Activated CD8-positive, alpha-beta memory T cell treated with anti-CD3 and anti-CD28 coated beads, Interleukin-2, amount 10 ng/mL, durations not matched to agents 7 days and 5 days (primary cell): ENCODE results near the gene CXCR5. TPM values are rescaled to one million over a fixed set of nuclear protein-coding genes. Genes with fewer than 3 reads are reported as not detected.

Source experiments
- ATAC-seq: fragments of 150-1000 bp; cut with Tn5 transposase; one replicate; pipeline ENCODE4 v1.10.0; 2021; ENCODE audit warnings: moderate library complexity
- CTCF ChIA-PET: fragments of 350-600 bp; sonication (Branson Sonifier 250); formaldehyde crosslinking; loops from one replicate; lab custom pipeline; 2021; ENCODE audit warnings: antibody characterized with exemption; lab: Charles Lee
- DNase-seq: peaks from one replicate; pipeline ENCODE4 v3.0.0-alpha.2; 2020
- H3K27ac Mint-ChIP-seq: one replicate; pipeline ENCODE4 v1.8.0; 2021; ENCODE audit warnings: mild to moderate bottlenecking, mixed read lengths
- H3K27me3 Mint-ChIP-seq: one replicate; pipeline ENCODE4 v1.8.0; 2021; ENCODE audit warnings: mixed read lengths
- H3K36me3 Mint-ChIP-seq: one replicate; pipeline ENCODE4 v1.8.0; 2021; ENCODE audit warnings: mild to moderate bottlenecking, mixed read lengths
- H3K4me1 Mint-ChIP-seq: one replicate; pipeline ENCODE4 v1.8.0; 2021; ENCODE audit warnings: mixed read lengths
- H3K4me3 Mint-ChIP-seq: one replicate; pipeline ENCODE4 v1.8.0; 2021; ENCODE audit warnings: mild to moderate bottlenecking, moderate library complexity, mixed read lengths
- H3K9me3 Mint-ChIP-seq: one replicate; pipeline ENCODE4 v1.8.0; 2022; ENCODE audit warnings: low read depth, mixed read lengths
- total RNA-seq, 2 experiments: library from RNA; stranded (reverse); gene quantifications; one replicate each; pipeline ENCODE4 v1.2.3, GENCODE V29; 2021

CXCR5 gene
- total RNA-seq, 2 experiments from 2014 or later = 0.30 TPM; not detected in 1

DNA sequence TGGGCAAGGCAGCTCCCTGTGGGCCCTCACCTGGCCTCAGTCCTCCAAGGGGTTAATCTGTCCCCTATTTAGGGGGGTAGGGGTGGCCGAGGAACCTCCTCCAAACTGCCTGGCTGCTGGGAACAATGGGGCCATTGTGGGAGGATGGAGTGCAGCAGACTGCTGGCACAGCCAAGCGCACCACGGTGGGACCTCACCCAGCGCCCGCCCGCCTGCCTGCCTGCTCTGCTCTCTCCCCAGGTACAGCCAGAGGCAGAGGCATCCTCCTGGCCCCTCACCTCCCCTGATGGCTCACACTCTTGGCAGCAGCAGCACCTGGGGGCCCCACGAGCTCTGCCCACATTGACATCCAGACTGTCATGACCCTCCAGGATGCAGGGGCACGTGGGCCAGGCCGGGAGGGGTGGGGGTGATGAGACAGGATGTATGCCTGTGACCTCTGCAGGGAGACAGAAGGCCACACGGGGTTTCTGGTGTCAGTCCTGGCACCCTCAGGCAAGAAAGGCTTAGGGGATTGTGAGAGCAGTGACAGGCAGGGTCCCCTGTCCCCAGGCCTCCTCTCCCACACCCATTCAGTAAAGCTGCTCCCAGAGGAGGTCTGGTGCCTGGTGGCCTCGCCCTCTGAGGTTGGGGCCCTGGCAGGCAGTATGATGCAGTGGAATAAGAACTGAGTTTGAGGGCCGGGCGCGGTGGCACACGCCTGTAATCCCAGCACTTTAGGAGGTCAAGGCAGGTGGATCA is 30.7 kb downstream of the CXCR5 start:
- Mint-ChIP-seq H3K4me3 (peak overlapping the region; percentile 47), H3K36me3 (no peaks in the 10 kb centered on the region), H3K27me3 (no peaks in the 10 kb centered on the region), H3K9me3 (no peaks in the 10 kb centered on the region), H3K27ac (peak overlapping the region; percentile 93), H3K4me1 (peaks cover 85% of the 10 kb centered on the region)
- ATAC-seq (peak; percentile 61), DNase-seq (peak; percentile 91)
- CTCF ChIA-PET = interaction anchor here (1.0 to 4.7 kb wide), 8 partner anchors 10 to 225 kb away, joined by 3 to 34 read pairs (median 6); partner anchors contain the start of genes CENATAC and DDX6

DNA sequence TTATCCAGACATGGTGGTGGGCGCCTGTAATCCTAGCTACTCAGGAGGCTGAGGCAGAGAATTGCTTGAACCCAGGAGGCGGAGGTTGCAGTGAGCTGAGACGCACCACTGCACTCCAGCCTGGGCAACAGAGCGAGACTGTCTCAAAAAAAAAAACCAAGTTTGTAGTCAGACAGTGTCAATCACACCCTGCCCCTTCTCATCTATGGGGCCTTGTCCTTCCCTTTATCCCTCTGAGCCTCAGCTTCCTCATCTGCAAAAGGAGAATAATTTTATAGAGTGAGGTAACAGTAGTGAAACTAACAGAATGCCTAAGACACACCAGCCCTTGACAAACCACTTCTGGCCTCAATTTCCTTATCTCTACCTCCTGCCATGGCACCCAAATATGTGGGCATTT is 31.3 kb downstream of the CXCR5 start:
- peaks cover 88% of the 10 kb centered on the region for H3K4me1 Mint-ChIP-seq
- no peaks in the 10 kb centered on the region for H3K36me3 Mint-ChIP-seq
- CTCF ChIA-PET = interaction anchor here (0.6 to 4.7 kb wide), 3 partner anchors 45 to 500 kb away, joined by 3 to 34 read pairs (median 12); partner anchors contain the start of gene DDX6
- H3K27me3 Mint-ChIP-seq = no peaks in the 10 kb centered on the region
- H3K4me3 Mint-ChIP-seq = peak overlapping the region; percentile 47
- no peaks in the 10 kb centered on the region for H3K9me3 Mint-ChIP-seq
- H3K27ac Mint-ChIP-seq = peak overlapping the region; percentile 93
- no peak for DNase-seq
- no peak for ATAC-seq

DNA sequence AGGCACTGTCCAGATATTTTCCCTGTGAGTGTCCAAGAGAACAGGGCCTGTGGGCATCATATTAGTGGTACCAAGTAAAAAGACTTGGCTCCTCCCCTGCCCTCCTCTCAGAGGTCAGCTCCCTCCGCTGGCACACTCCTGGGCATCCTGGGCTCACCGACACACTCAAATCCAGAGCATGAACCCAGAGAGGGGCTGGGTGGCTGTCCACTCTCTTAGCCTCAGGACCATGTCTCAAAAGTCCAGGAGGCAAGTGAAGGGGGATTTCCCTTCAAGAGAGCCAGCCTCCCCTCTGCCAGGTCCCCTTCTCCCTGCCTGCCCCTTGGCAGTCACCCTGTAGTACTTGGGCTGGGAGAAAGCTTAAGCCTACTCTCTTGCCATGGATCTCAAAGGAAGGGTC is 31.7 kb downstream of the CXCR5 start:
- no peaks in the 10 kb centered on the region for H3K36me3 Mint-ChIP-seq
- H3K4me3 Mint-ChIP-seq = no peak overlapping the region
- H3K4me1 Mint-ChIP-seq = peaks cover 92% of the 10 kb centered on the region
- CTCF ChIA-PET = interaction anchor here (0.6 to 4.7 kb wide), 2 partner anchors 125 to 501 kb away, joined by 3 to 34 read pairs; partner anchors contain the start of gene DDX6
- H3K9me3 Mint-ChIP-seq = no peaks in the 10 kb centered on the region
- ATAC-seq = no peak
- H3K27ac Mint-ChIP-seq = peak overlapping the region; percentile 93
- no peaks in the 10 kb centered on the region for H3K27me3 Mint-ChIP-seq
- DNase-seq = no peak

DNA sequence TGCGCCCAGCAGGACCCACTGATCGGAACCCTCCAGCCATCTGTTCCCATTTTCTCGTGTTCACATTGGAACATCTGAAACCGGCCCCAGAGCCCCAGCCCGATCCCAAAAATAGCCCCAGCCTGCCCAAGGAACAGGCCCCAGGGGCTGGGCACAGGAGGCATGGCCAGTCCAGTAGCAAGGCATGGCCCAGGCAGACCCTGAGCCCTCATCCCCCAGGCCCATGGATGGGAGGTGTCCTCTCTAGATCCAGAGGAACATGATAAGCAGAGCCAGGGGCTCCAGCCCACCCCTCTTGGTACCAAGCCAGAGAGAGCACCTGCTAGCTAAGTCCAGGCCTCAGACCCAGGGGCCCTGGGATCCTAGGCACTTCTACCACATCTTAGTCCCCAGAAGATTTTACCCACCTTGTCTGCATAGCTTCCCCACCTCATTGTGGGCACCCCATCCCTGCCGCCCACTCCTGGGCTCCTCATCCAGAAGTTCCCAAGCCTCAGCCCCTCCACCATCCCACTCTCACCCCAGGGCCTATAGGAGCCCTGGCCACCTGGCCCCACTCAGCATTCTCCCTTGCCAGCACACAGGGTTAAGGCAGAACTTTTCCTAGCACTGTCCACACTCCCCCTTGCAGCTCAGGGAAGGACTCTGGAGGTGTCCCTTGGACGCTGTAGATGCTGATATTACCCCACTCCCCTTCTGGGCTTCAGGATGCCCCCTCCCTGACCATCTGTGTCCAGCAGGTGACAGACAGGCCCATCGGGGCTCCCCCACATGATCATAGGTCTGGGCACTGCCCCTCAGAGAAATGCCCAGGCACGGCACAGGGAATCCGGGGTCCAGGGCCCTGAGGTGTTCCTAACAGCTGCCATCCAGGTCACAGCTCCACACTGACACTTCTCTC is 32.5 kb downstream of the CXCR5 start:
- Mint-ChIP-seq H3K4me3 (no peak overlapping the region), H3K4me1 (peaks cover 96% of the 10 kb centered on the region), H3K27ac (peak overlapping the region; percentile 93), H3K36me3 (peaks cover 2% of the 10 kb centered on the region), H3K27me3 (no peaks in the 10 kb centered on the region), H3K9me3 (no peaks in the 10 kb centered on the region)
- DNase-seq (no peak), ATAC-seq (no peak)
- CTCF ChIA-PET = interaction anchor here (1.2 to 4.7 kb wide), 2 partner anchors 126 to 226 kb away, joined by 5 to 34 read pairs; partner anchors contain the start of gene DDX6

DNA sequence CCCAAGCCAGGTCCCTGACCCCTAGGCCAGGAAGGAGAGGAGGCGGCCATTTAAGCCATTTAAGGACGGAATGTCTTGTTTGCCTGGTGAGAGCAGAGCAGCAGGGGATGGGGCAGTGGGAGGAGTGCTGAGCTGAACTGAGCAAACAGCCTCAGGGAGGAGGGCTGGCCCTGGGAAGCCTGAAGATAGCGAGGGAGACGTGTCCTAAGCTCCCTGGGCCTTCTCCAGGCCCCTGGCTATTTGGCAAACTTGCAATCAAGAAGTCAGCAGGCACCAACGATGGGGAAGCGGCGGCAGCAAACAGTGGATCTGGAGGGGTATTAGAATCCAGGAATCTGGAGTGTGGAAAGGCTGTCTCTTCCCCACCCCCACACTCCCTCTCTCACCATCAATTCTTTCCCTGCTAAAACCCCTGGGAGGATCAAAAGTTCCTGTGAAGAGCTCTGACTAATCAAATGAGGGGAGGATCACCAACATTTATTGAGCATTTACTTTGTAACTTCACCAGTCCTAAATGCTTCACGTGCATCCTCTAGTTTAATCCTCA is 33.2 kb downstream of the CXCR5 start:
- CTCF ChIA-PET = interaction anchor here (1.2 kb wide), 1 partner anchor 227 kb away, joined by 5 read pairs; no protein-coding TSS in a partner anchor

DNA sequence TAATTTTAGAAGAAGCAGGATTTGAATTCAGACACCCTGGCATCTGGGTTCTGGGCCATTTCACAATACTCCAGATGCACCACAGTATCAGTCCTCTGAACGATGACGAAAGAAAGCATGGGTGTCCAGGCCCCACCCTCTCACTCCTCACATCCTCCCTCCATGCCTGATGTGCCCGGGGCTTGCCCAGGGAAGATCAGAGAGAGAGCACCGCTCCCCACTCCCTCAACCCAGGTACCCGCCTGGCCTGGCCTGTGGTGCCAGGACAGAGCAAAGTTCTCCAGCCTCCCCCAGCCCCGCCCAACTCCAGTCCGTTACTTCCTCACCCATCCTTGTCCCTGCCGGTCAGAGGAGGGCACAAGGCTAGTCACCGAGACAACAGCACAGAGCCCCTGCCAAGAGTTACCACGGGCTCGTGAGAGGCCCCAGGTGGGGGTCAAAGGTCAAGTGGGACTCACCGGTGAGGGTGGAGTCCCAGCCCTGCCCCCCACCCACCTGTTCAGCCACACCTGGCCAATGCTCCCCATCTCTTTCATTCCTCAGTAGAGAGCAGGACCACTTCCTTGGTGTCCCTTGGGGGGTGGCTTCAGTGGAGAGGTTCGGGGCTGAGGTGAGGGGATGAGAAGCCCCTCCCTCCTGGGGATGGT is 33.9 kb downstream of the CXCR5 start:
- H3K27me3 Mint-ChIP-seq = no peaks in the 10 kb centered on the region
- ATAC-seq (peak; percentile 18), DNase-seq (peak; percentile 59)
- peaks cover 2% of the 10 kb centered on the region for H3K36me3 Mint-ChIP-seq
- CTCF ChIA-PET = no interaction called here
- peaks cover 89% of the 10 kb centered on the region for H3K4me1 Mint-ChIP-seq
- peak overlapping the region; percentile 93 for H3K27ac Mint-ChIP-seq
- H3K4me3 Mint-ChIP-seq = peak overlapping the region; percentile 65
- no peaks in the 10 kb centered on the region for H3K9me3 Mint-ChIP-seq

More for the DNA sequence above, 33.2 kb downstream of the CXCR5 start:
- H3K27me3 Mint-ChIP-seq = no peaks in the 10 kb centered on the region
- peaks cover 94% of the 10 kb centered on the region for H3K4me1 Mint-ChIP-seq
- no peaks in the 10 kb centered on the region for H3K9me3 Mint-ChIP-seq
- H3K4me3 Mint-ChIP-seq = no peak overlapping the region
- H3K27ac Mint-ChIP-seq = peak overlapping the region; percentile 93
- ATAC-seq (no peak), DNase-seq (no peak)
- H3K36me3 Mint-ChIP-seq = peaks cover 2% of the 10 kb centered on the region

DNA sequence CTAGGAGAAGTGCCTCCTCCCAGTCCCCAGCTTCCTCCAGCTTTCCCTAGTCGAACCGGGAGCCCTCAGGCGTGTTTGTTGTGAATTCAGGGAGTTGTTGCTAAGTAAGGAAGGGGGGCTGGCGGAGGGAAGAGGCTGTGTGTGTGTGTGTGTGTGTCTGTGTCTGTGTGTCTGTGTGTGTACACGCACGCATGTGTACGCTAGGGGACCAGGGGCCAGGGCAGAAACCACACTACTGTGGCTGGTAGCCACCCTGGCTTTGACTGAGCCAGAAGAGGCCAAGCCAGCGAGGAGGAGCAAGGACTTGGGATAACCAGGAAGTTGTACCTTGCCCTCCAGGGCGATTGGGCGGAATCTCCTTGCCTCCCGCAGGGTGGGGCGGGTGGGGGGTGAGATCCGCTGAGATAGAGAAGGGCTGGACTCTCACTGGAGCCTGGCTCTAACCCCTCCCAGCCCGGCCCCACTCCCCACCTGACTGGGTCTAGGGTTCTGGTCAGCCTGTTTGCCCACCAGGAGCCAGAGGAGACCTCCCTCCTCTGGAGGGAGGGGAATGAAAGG is 34.5 kb downstream of the CXCR5 start:
- Mint-ChIP-seq H3K27ac (peak overlapping the region; percentile 93), H3K4me1 (peaks cover 88% of the 10 kb centered on the region), H3K27me3 (no peaks in the 10 kb centered on the region), H3K9me3 (no peaks in the 10 kb centered on the region), H3K36me3 (peaks cover 2% of the 10 kb centered on the region), H3K4me3 (peak overlapping the region; percentile 65)
- ATAC-seq (no peak), DNase-seq (peak; percentile 55)
- CTCF ChIA-PET = no interaction called here

DNA sequence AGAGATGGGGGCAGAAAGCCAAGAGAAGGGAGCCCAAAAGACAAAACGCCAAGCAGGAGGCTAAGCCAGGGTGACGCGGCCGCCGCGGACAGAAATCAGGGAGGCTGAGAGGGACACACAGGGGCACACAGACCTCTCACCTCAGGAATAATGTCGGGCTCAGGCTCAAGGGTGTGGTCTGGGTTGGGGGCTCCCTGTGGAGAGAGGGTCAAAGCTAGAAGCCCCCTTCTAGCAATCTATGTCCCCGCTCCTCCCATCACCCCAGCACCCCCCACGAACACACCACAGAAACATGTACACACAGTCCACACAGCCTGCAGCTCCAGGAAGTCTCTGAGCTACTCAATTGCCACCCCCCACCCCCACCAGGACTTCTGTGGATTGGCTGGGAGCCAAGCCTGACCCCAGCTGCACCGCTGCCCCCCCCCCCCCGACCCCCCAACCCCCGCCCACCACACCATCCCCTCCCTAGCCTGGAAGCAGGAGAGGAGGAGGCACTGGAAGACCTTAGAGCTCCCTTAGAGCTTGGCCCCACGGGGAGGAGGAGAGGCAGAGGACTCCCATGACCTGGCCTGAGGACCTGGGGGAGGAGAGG is 35.1 kb downstream of the CXCR5 start:
- CTCF ChIA-PET = no interaction called here
- Mint-ChIP-seq H3K27ac (peak overlapping the region; percentile 93), H3K36me3 (peaks cover 2% of the 10 kb centered on the region), H3K4me1 (peaks cover 89% of the 10 kb centered on the region), H3K4me3 (peak overlapping the region; percentile 65), H3K27me3 (no peaks in the 10 kb centered on the region), H3K9me3 (no peaks in the 10 kb centered on the region)
- no peak for DNase-seq
- no peak for ATAC-seq

DNA sequence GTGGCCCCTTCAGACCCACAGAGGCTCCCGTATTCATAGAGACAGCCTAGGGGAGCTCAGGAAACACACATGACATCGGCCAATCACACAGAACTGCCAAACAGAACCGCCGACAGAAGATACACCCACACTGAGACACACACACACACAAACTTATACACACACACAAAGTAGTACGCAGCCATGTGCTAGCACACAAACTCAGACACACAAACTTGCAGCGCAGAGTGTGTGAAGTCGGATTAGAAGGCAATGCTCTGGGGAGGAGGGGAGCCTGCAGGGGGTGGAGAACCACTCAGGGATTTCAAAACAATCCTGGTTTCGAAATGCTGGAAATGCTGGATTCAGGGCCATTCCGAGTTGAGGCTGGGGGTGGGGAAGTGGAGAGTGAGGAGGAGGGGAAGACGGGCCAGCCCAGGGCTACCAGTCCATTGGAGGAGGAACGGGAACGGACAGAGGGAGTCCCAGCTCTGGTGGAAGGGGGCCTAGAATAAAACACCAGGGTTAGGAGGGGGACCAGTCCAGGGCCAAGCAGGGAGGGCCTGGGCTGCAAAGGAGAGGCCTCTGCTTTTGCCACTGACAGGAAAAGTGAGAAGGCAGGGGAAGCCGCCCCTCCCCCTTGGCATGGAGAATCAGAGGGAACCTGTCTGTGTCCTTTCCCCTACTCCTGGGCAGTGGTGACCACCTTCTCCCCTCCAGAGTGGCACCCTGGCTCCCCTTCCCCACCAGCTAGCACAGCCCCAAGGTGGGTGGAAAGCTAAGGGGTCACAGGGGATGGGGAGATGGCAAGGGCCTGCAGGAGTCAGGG is 37.6 kb downstream of the CXCR5 start:
- Mint-ChIP-seq H3K27me3 (no peaks in the 10 kb centered on the region), H3K4me3 (peak overlapping the region; percentile 41), H3K9me3 (no peaks in the 10 kb centered on the region), H3K4me1 (peaks cover 72% of the 10 kb centered on the region), H3K27ac (peak overlapping the region; percentile 57), H3K36me3 (peaks cover 3% of the 10 kb centered on the region)
- ATAC-seq (no peak), DNase-seq (peak; percentile 39)
- CTCF ChIA-PET = no interaction called here

DNA sequence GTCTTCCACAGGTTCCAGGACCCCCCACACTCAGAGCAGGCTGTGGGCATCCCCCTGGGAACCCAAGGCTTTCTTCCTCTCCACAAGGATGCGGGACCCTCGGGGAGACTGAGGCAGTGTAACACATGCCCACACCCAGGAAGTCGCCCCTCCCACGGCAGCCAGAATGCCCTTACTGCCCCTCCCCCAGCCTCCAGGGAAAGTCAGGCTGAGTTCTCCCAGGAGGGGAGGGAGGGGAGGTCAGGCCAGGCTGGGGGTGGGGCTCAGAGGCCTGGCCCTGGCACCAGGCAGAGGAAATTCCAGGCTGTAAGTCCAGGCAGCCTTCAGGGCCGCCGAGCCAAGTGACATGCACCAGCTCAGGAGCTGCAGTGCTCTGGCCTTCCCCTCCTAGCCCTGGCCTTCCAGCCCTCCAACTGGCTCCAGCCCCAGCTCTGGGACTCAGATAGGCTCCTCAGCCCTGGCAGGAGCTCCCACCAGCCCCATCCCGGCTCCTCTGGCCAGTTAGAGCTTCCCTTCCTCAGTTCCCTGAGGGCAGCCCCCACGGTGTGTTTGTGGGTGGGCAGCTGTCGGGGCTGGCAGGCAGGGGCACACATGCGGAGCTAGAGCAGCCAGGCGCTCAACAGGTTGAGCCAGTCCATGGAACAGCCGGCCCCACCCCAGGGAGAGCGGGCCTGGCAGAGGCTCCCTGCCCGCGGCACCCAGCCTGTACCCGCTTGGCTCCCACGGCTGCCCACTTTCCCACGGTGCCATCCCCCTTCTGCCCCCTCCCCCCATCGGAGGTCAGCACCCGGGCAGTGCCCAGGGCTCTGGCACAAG is 38.4 kb downstream of the CXCR5 start:
- CTCF ChIA-PET = interaction anchor here (1.1 to 1.8 kb wide), 2 partner anchors 34 to 52 kb away, joined by 4 to 5 read pairs; partner anchors contain the start of gene UPK2
- Mint-ChIP-seq H3K4me3 (peak overlapping the region; percentile 83), H3K9me3 (no peaks in the 10 kb centered on the region), H3K4me1 (peaks cover 72% of the 10 kb centered on the region), H3K27me3 (no peaks in the 10 kb centered on the region), H3K27ac (peak overlapping the region; percentile 13), H3K36me3 (peaks cover 4% of the 10 kb centered on the region)
- ATAC-seq = no peak
- peak; percentile 40 for DNase-seq
